Right lobe of liver (tissue), 6 donors: ENCODE results near the gene TICAM1. TPM values are rescaled to one million over a fixed set of nuclear protein-coding genes. Genes with fewer than 3 reads are reported as not detected.
"Not testable (repeated sequence)": the region's sequence is repeated elsewhere in the genome, so short reads cannot be mapped to it uniquely, and the experiment has no call there.

Experiments used
- ATAC-seq, 4 donors: fragments of 200-7000 bp; cut with Tn5 transposase; one replicate each; pipeline ENCODE4 v1.9.1; 2020; ENCODE audit warnings: mild to moderate bottlenecking in 4 of 4, moderate library complexity in 4 of 4
- DNase-seq, 3 donors: peaks; one replicate each; pipeline ENCODE4 v3.0.0-alpha.2; 2020
- H3K27ac ChIP-seq, 3 donors: fragments of 200-600 bp; one replicate each; pipeline ENCODE4 v1.8.0; 2022
- H3K27me3 ChIP-seq, 2 donors: fragments of 200-600 bp; one replicate each; pipeline ENCODE4 v1.8.0; 2022
- H3K36me3 ChIP-seq, 4 donors: fragments of 200-600 bp; sonication (generic) in 1 of 4; one replicate each; pipeline versions ENCODE4 v1.5.1 to v1.8.0; 2017 to 2022; ENCODE audit warnings: control low read depth in 1 of 4
- H3K4me1 ChIP-seq, 4 donors: fragments of 200-600 bp; sonication (generic) in 1 of 4; one replicate each; pipeline versions ENCODE4 v1.5.1 to v1.8.0; 2017 to 2022; ENCODE audit warnings: control low read depth in 1 of 4
- H3K4me3 ChIP-seq, 3 donors: fragments of 200-600 bp; one replicate each; pipeline ENCODE4 v1.8.0; 2022
- H3K9me3 ChIP-seq, 4 donors: fragments of 200-600 bp; sonication (generic) in 1 of 4; one replicate each; pipeline versions ENCODE4 v1.5.1 to v1.8.0; 2017 to 2022; ENCODE audit warnings: control low read depth in 1 of 4
- CTCF ChIP-seq, 4 donors: fragments of 200-600 bp in 3 of 4; fragments of 450-650 bp in 1 of 4; IDR thresholded peaks; one replicate each; pipeline versions ENCODE4 v1.5.1 to v1.8.0; 2016 to 2022; ENCODE audit warnings: antibody characterized with exemption in 4 of 4, mild to moderate bottlenecking in 2 of 4
- POLR2A ChIP-seq: fragments of 450-650 bp; IDR thresholded peaks from one replicate; pipeline ENCODE4 v1.6.1; 2017; ENCODE audit warnings: antibody characterized with exemption, mild to moderate bottlenecking
- WGBS: methylation state at CpG from one replicate; pipeline ENCODE4 v1.1.6; 2018; ENCODE audit warnings: low coverage, low lambda C conversion rate; ENCODE audit not compliant: insufficient coverage; ENCODE audit errors: missing lambda C conversion rate; 5-methylcytosine and 5-hydroxymethylcytosine counted together
- intact Hi-C, 2 donors: fragments of 100-400 bp; cut with DNase I; formaldehyde crosslinking; loops; one replicate each; pipeline versions ENCODE4 v1.11.2 to v1.14.1; 2022
- total RNA-seq, 6 experiments: library from RNA; depleted of rRNA in 2 of 6; stranded (reverse); fragments of >200 nt in 2 of 6; fragmentation: NEBNext Ultra II Directional in 3 of 6; extraction: Animal tissue kit (Norgen Biotek cat#: 25700) in 3 of 6; gene quantifications; one replicate each; pipeline versions ENCODE4 v1.1.0 to v1.2.4, GENCODE V29; 2016 to 2023
- donor health status: DM: no; HTN: yes; CAD: no.
- donor health status: DM: no; HTN: no; CAD: no.
- donor health status: DM: no; HTN: no; CAD: no.
- donor health status: DM: no; HTN: yes; CAD: no.
- donor health status: DM: no; HTN: yes; CAD: no.

The TICAM1 gene
- total RNA-seq, 6 experiments from 2014 or later: 6.9 to 14.6 (median 9.4) TPM

DNA sequence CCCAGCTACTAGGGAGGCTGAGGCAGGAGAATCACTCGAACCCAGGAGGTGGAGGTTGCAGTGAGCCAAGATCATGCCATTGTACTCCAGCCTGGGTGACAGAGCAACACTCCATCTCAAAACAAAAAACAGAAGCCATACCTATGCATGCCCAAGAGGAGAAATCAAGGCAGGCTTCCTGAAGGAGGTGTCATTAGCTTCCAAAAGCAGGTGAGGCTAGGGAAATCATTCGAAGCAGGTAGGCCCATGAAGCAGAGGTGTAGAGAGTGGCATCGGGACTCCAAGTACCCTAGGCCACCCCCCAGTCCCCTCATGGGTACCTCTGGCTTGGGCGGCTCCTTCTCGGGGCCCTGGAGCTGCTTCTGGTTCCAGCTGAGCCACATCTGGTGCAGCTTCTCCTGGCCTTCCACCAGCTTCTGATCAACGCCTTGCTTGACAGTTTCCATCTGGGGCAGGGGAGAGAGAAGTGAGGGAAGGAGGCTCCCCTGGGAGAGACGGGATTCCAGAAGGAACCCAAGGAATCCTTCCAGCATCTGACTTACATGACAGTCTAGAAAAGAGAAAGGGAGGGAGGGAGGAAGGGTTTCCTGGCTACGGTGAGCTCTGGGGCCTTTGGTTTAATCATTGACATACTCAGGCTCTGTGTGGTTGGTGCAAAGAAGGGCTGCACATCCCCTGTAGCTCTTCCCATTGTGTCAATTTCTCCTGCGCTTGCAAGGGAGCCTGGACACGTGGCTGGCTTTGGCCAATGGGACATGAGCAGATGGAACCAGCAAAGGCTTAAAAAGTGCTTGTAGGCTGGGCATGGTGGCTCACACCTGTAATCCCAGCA lies 13.1 kb upstream of the TICAM1 start:
- TF ChIP-seq CTCF (IDR thresholded peaks at IDR 0.05): no peak
- no peak for TF ChIP-seq POLR2A
- H3K27me3 ChIP-seq: no peaks in the 10 kb centered on the region
- DNase-seq (no peak), ATAC-seq (peak; percentile 64 to 80 (median 72))
- H3K4me3 ChIP-seq: no peak overlapping the region
- peaks cover 0 to 18% (median 3%) of the 10 kb centered on the region in 4 donors for H3K4me1 ChIP-seq
- 55% methylated on average over 5 of the region's 10 CpGs for WGBS
- H3K27ac ChIP-seq: no peak overlapping the region
- no peaks in the 10 kb centered on the region for H3K9me3 ChIP-seq
- H3K36me3 ChIP-seq: peaks cover 0 to 17% (median 5%) of the 10 kb centered on the region in 4 donors
- intact Hi-C loops: no loop called here

DNA sequence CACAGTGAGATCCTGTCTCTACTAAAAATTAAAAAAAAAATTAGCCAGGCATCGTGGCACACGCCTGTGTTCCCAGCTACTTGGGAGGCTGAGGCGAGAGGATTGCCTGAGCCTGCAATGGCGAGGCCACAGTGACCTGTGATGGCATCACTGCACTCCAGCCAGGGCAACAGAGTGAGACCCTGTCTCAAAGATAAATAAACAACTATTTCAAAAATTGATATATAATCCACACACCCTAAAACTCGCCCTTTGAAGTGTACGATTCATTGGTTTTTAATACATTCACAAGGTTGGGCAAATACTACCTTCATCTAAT lies 12.1 kb upstream of the TICAM1 start:
- WGBS: 90% methylated on average over 6 of the region's 6 CpGs
- Histone ChIP-seq H3K9me3 (no peaks in the 10 kb centered on the region), H3K4me3 (no peak overlapping the region), H3K36me3 (peaks cover 0 to 26% (median 5%) of the 10 kb centered on the region in 4 donors), H3K27me3 (no peaks in the 10 kb centered on the region), H3K4me1 (peaks cover 0 to 18% (median 3%) of the 10 kb centered on the region in 4 donors), H3K27ac (no peak overlapping the region)
- intact Hi-C loops: no loop called here
- DNase-seq (no peak), ATAC-seq (no peak)
- TF ChIP-seq POLR2A (no peak), CTCF (IDR thresholded peaks at IDR 0.05) (no peak)

- Histone ChIP-seq H3K27me3 (no peaks in the 10 kb centered on the region), H3K4me3 (no peak overlapping the region), H3K9me3 (no peaks in the 10 kb centered on the region), H3K27ac (no peak overlapping the region), H3K36me3 (peaks cover 0 to 10% (median 0%) of the 10 kb centered on the region in 4 donors), H3K4me1 (peaks cover 0 to 11% (median 3%) of the 10 kb centered on the region in 4 donors)
- WGBS: no CpG with 5 or more reads among the region's 17 CpGs
- ATAC-seq (no peak), DNase-seq (no peak)
- intact Hi-C loops: no loop called here
- TF ChIP-seq CTCF (IDR thresholded peaks at IDR 0.05) (no peak), POLR2A (no peak)
These were observed 7.7 kb upstream of the TICAM1 start for GRCh38 chr19:4839192-4839591.

GRCh38 chr19:4832776-4833175 lies 1.3 kb upstream of the TICAM1 start:
- no peak for ATAC-seq
- Histone ChIP-seq H3K27me3 (no peaks in the 10 kb centered on the region), H3K27ac (peak overlapping the region in 1 of 3 donors; percentile 100), H3K9me3 (no peaks in the 10 kb centered on the region), H3K36me3 (no peaks in the 10 kb centered on the region), H3K4me3 (no peak overlapping the region), H3K4me1 (peaks cover 0 to 28% (median 9%) of the 10 kb centered on the region in 4 donors)
- intact Hi-C loops: no loop called here
- WGBS: 65% methylated on average over 5 of the region's 5 CpGs
- TF ChIP-seq CTCF (IDR thresholded peaks at IDR 0.05) (no peak), POLR2A (no peak)
- DNase-seq: no peak

- Histone ChIP-seq H3K4me3 (peak overlapping the region; percentile 66 to 97 (median 87)), H3K27ac (peak overlapping the region; percentile 94 to 100 (median 94)), H3K4me1 (peaks cover 0 to 34% (median 9%) of the 10 kb centered on the region in 4 donors)
- intact Hi-C loops, H3K36me3 ChIP-seq, H3K27me3 ChIP-seq, DNase-seq, H3K9me3 ChIP-seq: not testable (repeated sequence)
- 0% methylated on average over 7 of the region's 9 CpGs for WGBS
- peak in 1 of 4 donors; percentile 14 for ATAC-seq
These were observed 448 bp upstream of the TICAM1 start for GRCh38 chr19:4831979-4832340.
